ENCODE measurements around the gene LAMTOR1.

DNA sequence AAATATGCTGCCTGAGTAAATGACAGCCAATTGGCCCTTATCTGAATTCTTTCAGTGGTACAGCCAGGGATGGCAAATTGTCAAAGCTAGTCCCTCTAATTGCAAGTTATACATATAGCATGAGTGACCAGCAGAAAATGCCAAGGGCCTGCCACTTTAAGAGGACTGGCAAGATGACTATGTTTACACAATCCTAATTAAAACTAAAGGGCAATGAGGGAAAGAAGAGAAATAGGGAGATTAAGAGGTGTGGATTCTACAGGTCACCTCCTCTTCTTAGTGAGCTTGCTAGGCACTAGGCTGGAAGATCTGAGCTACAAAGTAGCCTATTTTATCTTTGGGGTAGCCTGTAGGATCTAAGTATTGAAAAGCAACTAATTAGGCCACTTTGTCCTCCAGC is 36.2 kb downstream of the LAMTOR1 start:
- TF ChIP-seq, protein P1, sequence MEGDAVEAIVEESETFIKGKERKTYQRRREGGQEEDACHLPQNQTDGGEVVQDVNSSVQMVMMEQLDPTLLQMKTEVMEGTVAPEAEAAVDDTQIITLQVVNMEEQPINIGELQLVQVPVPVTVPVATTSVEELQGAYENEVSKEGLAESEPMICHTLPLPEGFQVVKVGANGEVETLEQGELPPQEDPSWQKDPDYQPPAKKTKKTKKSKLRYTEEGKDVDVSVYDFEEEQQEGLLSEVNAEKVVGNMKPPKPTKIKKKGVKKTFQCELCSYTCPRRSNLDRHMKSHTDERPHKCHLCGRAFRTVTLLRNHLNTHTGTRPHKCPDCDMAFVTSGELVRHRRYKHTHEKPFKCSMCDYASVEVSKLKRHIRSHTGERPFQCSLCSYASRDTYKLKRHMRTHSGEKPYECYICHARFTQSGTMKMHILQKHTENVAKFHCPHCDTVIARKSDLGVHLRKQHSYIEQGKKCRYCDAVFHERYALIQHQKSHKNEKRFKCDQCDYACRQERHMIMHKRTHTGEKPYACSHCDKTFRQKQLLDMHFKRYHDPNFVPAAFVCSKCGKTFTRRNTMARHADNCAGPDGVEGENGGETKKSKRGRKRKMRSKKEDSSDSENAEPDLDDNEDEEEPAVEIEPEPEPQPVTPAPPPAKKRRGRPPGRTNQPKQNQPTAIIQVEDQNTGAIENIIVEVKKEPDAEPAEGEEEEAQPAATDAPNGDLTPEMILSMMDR (conservative IDR thresholded peaks at IDR 0.05; ENCODE audit: low read length) = no peak
- no peak for TF ChIP-seq EZH2phosphoT487 (IDR thresholded peaks at IDR 0.05; ENCODE audit: borderline replicate concordance, low read depth, low read length)
